Measurements from ENCODE around the gene RNFT2.

DNA sequence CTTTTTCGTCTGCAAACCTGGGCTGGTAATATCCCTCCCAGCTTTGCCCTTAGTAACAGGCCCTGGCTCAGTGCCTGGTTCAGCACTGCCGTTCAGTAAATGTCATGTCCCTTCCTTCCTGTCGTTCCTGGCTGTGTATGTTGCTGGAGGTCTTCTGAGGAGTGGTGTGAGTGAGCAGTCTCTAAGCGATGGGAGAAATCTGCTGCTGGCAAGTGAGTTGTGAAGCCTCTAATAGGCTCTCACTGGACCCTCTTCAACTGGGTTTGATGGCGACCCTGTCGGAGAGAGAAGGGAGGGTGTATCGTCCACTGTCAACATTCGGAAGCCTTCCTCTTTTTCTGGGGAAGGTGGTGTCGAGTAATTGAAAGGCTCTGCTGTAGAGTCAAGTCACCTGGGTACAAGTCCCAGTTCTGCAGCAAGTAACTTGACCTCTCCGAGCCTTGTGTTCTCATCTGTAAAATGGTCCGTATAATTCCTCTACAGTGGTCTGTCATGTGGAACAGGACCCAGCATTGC is 80.3 kb downstream of the RNFT2 start:
- TF ChIP-seq, protein P1, sequence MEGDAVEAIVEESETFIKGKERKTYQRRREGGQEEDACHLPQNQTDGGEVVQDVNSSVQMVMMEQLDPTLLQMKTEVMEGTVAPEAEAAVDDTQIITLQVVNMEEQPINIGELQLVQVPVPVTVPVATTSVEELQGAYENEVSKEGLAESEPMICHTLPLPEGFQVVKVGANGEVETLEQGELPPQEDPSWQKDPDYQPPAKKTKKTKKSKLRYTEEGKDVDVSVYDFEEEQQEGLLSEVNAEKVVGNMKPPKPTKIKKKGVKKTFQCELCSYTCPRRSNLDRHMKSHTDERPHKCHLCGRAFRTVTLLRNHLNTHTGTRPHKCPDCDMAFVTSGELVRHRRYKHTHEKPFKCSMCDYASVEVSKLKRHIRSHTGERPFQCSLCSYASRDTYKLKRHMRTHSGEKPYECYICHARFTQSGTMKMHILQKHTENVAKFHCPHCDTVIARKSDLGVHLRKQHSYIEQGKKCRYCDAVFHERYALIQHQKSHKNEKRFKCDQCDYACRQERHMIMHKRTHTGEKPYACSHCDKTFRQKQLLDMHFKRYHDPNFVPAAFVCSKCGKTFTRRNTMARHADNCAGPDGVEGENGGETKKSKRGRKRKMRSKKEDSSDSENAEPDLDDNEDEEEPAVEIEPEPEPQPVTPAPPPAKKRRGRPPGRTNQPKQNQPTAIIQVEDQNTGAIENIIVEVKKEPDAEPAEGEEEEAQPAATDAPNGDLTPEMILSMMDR (IDR thresholded peaks at IDR 0.05; ENCODE audit: low read depth, low read length, poor library complexity, severe bottlenecking), result no peak
- TF ChIP-seq EZH2phosphoT487 (IDR thresholded peaks at IDR 0.05; ENCODE audit: borderline replicate concordance, low read length), result no peak

Measured in DOHH2 (cell line).